ENCODE data around the gene ADK.

- TF ChIP-seq POLR2A (IDR thresholded peaks at IDR 0.05; ENCODE audit: low read depth, low read length) (no peak), CTCF (conservative IDR thresholded peaks at IDR 0.05; ENCODE audit: low read depth, low read length) (no peak), CEBPB (IDR thresholded peaks at IDR 0.05; ENCODE audit: low read depth, low read length) (no peak), RCOR1 (IDR thresholded peaks at IDR 0.05; ENCODE audit: insufficient replicate concordance, low read length) (no peak), FOS (IDR thresholded peaks at IDR 0.05; ENCODE audit: low read depth, low read length) (no peak)
Measured at GRCh38 chr10:74434547-74434946, 283.5 kb downstream of the ADK start.

Measured in IMR-90 (cell line).